NK-92 (cell line): Measurements from ENCODE around the gene MYBPC2.

Experiments
- DNase-seq: peaks from one replicate; lab custom pipeline; 2025; ENCODE audit not compliant: unreplicated experiment; lab: John Stamatoyannopoulos, UW

Gene MYBPC2

DNA sequence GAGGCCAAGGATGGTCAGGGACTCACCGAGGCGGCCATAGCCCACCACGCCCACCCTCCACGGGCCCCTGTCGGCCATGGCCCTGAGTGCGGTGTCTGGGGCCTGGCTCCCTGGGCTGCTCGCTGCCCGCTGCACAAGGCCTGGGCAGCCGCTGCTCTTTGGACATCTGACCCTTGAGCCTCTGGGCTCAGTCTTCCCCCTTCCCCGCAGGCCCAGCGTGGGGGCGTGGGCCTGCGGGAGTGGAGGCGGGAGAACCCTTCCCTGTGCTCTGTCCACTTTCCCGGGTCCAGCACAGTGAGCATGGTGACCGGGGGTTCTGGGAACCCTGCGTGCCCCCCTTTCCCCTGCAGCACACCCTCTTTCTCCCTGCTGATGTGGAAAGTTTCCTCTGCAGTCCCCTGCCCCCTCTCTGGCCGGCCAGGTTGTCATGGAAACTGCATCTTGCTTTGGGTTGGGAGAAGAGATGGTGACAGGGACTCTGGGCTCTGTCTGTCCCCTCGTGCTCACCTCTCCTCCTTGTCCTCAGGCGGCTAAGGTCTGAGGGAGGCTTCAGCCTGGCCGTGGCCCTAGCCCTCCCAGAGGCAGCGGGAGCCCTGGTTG, 81.2 kb downstream of the MYBPC2 start, which contains the start of gene ASPDH:
Gene ASPDH (minus strand): TSS at position 168 of the 600 bp plus-strand sequence. CDS start 90 bp downstream, at position 78.
- no peak for DNase-seq

- DNase-seq: no peak
Observed at GRCh38 chr19:50514346-50515167, 81.9 kb downstream of the MYBPC2 start.

DNA sequence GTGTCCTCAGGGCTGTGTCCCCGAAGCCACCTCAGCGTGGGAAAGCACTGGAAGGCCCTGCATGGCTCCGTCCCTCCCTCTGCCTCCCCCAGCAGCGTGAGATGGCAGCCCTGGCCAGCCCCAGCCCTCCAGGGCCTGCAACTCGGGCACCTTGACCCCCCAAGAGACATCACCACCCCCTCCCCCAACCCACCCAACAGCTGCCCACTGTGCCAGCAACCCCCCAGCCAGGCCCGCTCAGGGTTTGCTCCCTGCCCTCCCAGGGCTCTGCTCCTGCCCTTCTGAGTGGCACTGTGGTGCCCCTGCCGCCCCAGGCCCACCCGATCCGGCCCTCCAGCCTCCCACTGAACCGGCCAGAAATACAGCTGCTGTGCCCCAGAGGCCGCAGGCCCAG, 82.5 kb downstream of the MYBPC2 start:
- DNase-seq: no peak
